Activated CD4-positive, alpha-beta T cell treated with anti-CD3 and anti-CD28 coated beads, Interleukin-2, amount 50 U/mL, for 16 hours (primary cell): ENCODE results near the gene CNNM2.
"Not testable (repeated sequence)": the region's sequence is repeated elsewhere in the genome, so short reads cannot be mapped to it uniquely, and the experiment has no call there.

Experiments
- DNase-seq: peaks from one replicate; pipeline ENCODE4 v3.0.0-alpha.2; 2020

Gene CNNM2

GRCh38 chr10:102970562-102971340, 52.7 kb downstream of the CNNM2 start:
- DNase-seq: no peak

- no peak for DNase-seq
Measured at GRCh38 chr10:102975483-102976379, 57.6 kb downstream of the CNNM2 start.

- not testable (repeated sequence) for DNase-seq
Measured at GRCh38 chr10:102976380-102976726, 58.3 kb downstream of the CNNM2 start.

GRCh38 chr10:102982296-102982695, 64.2 kb downstream of the CNNM2 start:
- DNase-seq: no peak

- DNase-seq: no peak
Measured at GRCh38 chr10:102984086-102984485, 66.0 kb downstream of the CNNM2 start.

GRCh38 chr10:102985811-102986210, 67.7 kb downstream of the CNNM2 start:
- DNase-seq: no peak

- no peak for DNase-seq
Measured at GRCh38 chr10:102988404-102989314, 70.6 kb downstream of the CNNM2 start.

- no peak for DNase-seq
Measured at GRCh38 chr10:102994531-102995295, 76.6 kb downstream of the CNNM2 start.

GRCh38 chr10:102996876-102997275, 78.8 kb downstream of the CNNM2 start:
- DNase-seq: no peak

- DNase-seq: no peak
Measured at GRCh38 chr10:102997998-102998397, 79.9 kb downstream of the CNNM2 start.

- DNase-seq: no peak
Measured at GRCh38 chr10:102998399-102998907, 80.4 kb downstream of the CNNM2 start.

GRCh38 chr10:103000050-103000449, 82.0 kb downstream of the CNNM2 start:
- DNase-seq: not testable (repeated sequence)

- DNase-seq: no peak
Measured at GRCh38 chr10:103007017-103007416, 88.9 kb downstream of the CNNM2 start.

GRCh38 chr10:103013416-103013815, 95.3 kb downstream of the CNNM2 start:
- no peak for DNase-seq

GRCh38 chr10:103019425-103019824, 101.3 kb downstream of the CNNM2 start:
- no peak for DNase-seq

GRCh38 chr10:103021150-103021899, 103.2 kb downstream of the CNNM2 start:
- no peak for DNase-seq

GRCh38 chr10:103021900-103022293, 103.8 kb downstream of the CNNM2 start:
- DNase-seq: no peak

GRCh38 chr10:103025696-103026095, 107.6 kb downstream of the CNNM2 start:
- no peak for DNase-seq

GRCh38 chr10:103038570-103038969, 120.5 kb downstream of the CNNM2 start:
- DNase-seq: no peak

- no peak for DNase-seq
Measured at GRCh38 chr10:103040418-103040817, 122.3 kb downstream of the CNNM2 start.

GRCh38 chr10:103041391-103041790, 123.3 kb downstream of the CNNM2 start:
- DNase-seq: no peak
